Putamen (tissue), 1 donor: Measurements from ENCODE around the gene ASAP2.
A peak's percentile ranks its signal among the peaks of the same experiment; 100 is the strongest.

Experiments used
- DNase-seq: peaks from one replicate; pipeline ENCODE4 v3.0.0-alpha.2; 2016; ENCODE audit warnings: low spot score

Gene ASAP2

GRCh38 chr2:9297807-9298206 is 91.2 kb downstream of the ASAP2 start:
- peak; percentile 78 for DNase-seq

GRCh38 chr2:9298583-9298982 is 92.0 kb downstream of the ASAP2 start:
- no peak for DNase-seq

- no peak for DNase-seq
These were observed 92.8 kb downstream of the ASAP2 start for GRCh38 chr2:9299161-9300100.

GRCh38 chr2:9300214-9300613 is 93.6 kb downstream of the ASAP2 start:
- DNase-seq, result no peak

- DNase-seq, result no peak
These were observed 94.3 kb downstream of the ASAP2 start for GRCh38 chr2:9300829-9301453.

DNA sequence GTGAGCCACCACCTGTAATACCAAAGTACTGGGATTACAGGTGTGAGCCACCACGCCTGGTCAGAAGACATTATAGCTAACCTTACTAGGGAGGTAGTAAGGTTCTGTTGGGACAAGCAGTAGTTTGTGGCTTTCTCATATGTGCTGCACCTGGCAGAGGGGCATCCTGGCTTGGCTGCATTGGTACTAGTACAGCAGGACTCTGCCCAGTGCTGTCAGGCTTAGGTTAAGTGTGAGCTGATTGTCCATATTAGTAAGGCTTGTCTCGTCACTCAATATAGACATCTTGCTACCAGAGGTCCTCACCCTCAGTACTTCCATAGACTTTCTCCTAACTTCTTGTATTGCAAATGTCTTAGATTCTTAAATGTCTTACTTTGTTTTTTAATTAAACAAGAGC is 96.1 kb downstream of the ASAP2 start:
- DNase-seq, result no peak

- DNase-seq, result peak; percentile 73
These were observed 97.1 kb downstream of the ASAP2 start for GRCh38 chr2:9303528-9304225.

DNA sequence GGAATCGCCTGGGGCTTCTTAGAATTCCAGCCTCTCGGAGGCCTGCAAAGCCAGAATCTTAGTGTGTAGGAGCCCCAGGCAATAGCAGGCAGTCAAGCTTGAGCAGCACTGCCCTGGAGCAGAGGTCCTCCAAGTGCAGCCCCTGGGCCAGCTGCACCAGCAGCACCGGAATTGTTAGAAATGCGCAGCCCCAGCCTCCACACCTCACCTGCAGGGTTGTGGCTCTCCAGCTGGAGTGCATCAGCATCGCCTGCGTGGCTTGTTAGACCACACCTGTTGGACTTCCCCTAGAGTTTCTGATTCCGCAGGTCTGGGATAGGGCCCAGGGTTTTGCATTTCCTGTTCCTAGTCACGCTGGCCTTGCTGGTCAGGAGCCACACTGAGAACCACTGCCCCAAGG is 100.3 kb downstream of the ASAP2 start:
- no peak for DNase-seq

DNA sequence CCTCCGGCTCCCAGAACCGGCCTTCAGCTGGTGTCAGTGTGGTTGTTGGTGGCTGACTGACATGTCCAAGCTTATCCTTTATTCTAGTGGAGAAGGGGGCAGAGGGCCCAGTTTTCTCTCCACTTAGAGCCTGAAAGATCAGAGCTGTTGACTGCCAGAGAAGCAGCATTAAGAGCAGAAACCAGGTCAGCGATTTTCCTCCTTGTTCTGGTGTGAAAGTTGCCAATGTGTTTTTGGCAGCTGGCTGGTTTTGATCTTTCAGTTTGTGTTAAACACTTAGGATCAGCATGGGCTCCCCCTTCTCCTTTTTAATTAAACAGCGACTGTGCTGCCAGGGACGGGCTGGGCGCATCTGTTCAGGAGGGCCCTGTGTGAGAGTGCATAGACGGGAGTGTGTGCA is 100.9 kb downstream of the ASAP2 start:
- no peak for DNase-seq

DNA sequence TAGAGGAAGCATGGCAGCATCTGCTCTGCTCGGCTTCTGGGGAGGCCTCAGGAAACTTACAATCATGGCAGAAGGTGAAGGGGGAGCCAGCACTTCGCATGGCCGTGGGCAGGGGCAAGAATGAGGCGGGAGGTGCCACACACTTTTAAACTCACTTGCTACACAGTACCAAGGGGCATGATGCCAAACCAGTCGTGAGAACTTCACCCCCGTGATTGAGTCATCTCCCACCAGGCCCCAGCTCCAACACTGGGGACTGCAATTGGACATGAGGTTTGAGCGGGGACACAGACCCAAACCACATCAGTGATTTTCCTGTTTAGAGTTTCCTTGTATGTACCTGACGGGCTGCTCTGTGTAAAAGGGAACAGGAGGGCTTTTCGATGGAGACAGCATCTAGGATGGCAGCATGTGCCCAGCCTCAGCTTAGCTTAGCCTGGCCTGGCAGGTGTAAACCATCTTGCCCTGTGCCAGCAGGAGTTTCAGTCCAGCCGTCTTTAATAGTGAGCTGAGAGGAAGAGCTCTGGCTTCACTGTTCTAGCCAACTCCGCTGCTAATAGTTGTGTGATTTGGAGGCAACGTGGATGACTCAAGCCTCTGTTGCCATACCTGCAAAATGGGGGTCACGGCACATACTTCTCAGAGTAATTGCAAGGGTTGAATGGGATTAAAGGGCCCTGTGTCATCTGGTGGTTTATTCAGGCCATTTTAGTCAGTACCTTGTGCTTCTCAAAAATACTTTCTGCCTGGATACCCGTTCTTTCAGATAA is 101.8 kb downstream of the ASAP2 start:
- no peak for DNase-seq

GRCh38 chr2:9309147-9309546 is 102.5 kb downstream of the ASAP2 start:
- DNase-seq, result no peak

GRCh38 chr2:9310377-9310776 is 103.8 kb downstream of the ASAP2 start:
- no peak for DNase-seq

DNA sequence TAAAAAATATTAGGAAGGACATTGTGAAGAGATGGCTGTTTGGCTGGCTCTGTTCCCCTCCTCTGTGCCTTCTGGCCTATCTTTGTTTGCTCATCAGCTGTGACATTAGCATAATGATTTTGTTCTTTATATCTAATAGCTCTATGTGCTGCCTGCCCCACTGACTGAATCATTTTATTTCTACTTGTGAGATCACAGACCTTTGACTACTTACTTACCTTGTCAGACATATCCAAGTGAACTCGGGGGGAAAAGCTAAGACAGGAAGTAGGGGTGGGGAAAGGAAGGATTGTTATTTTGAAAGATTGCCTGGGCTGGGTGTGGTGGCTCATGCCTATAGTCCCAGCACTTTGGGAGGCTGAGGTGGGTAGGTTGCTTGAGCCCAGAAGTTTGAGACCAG is 104.2 kb downstream of the ASAP2 start:
- no peak for DNase-seq

- DNase-seq, result no peak
These were observed 104.9 kb downstream of the ASAP2 start for GRCh38 chr2:9311488-9311887.

DNA sequence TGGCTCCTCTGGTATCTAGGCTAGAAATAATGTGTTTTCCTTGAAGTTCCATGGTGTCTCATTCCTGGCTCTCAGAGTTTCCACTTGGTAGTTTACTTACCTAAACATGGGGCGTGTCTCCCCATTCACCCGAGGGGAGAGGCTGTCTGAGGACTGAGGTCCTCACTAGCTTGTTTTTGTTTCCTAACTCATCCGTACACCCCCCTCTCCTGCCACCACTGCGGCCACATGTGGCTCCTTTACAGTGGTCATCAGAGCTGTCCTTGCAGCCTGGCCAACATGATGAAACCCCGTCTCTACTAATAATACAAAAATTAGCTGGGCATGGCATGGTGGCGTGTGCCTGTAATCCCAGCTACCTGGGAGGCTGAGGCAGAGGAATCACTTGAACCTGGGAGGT is 106.0 kb downstream of the ASAP2 start:
- DNase-seq, result no peak

DNA sequence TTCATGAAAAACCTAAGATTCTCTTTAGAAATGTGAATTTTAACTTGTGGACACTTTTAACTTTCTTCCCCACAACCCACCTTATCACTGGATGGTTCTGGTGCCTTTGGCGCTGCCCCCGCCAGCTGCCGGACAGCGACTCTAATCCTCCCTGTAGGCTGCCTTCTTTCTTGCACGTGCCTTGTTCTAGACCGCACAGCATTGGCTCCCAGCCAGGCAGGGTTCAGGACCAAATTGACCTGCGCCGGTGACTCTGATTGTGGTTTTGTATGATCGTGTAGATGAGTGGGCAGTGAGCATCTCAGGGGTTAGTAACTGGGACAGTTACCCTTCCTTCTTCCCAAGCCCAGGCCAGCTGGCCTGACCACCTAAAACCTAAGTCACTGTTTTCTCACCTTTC is 106.8 kb downstream of the ASAP2 start:
- no peak for DNase-seq

DNA sequence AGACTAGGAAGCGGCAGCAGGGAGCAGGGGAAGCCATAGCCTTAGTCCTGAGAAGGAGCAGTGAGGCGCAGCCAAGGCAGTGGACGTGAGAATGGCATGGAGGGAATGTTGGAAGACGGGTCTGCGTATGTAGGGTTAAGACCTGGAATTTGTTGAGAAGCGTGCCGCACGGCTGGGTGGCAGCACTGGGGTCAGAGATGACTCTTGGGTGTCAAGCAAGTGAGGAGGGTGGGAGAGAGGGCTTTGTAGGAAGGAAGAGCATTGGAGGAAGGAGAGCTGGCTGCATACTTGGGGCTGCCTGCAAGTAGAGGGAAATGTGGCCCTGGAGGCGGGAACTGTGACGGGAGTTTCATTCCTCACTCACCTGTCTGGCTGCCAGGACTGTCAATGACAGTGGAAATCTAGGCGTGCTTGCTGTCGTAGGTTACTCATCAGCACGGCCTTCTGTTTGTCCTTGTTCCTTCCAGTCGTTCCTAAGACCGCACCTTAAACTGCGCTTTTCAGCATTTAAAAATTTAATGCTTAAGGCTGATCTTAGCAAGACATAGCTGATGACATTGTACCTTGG is 108.8 kb downstream of the ASAP2 start:
- DNase-seq, result no peak

- no peak for DNase-seq
These were observed 110.9 kb downstream of the ASAP2 start for GRCh38 chr2:9317559-9317958.

GRCh38 chr2:9318461-9319337 is 112.1 kb downstream of the ASAP2 start:
- no peak for DNase-seq

DNA sequence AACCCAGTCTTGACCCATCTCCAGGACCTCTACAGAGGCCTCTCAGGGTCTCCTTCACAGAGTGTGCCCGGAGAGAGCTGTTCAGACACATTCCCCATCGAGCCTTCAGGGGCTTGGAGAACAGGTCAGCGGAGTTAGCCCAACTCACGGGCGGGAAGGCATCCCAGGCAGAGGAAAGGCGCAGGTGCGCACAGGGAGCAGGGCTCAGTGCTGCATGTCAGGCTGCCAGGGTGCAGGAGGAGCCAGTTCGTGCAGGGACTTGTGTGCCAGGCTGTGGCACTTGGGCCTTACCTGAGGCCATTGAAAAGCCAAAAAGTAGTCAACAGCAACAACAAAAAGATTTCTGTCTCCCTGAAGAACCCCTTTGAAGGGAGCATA is 112.7 kb downstream of the ASAP2 start:
- no peak for DNase-seq

- DNase-seq, result no peak
These were observed 116.0 kb downstream of the ASAP2 start for GRCh38 chr2:9322576-9322975.
